ENCODE data around the gene SFTPA1.
"Not testable (repeated sequence)": the region's sequence is repeated elsewhere in the genome, so short reads cannot be mapped to it uniquely, and the experiment has no call there.

The SFTPA1 gene

DNA sequence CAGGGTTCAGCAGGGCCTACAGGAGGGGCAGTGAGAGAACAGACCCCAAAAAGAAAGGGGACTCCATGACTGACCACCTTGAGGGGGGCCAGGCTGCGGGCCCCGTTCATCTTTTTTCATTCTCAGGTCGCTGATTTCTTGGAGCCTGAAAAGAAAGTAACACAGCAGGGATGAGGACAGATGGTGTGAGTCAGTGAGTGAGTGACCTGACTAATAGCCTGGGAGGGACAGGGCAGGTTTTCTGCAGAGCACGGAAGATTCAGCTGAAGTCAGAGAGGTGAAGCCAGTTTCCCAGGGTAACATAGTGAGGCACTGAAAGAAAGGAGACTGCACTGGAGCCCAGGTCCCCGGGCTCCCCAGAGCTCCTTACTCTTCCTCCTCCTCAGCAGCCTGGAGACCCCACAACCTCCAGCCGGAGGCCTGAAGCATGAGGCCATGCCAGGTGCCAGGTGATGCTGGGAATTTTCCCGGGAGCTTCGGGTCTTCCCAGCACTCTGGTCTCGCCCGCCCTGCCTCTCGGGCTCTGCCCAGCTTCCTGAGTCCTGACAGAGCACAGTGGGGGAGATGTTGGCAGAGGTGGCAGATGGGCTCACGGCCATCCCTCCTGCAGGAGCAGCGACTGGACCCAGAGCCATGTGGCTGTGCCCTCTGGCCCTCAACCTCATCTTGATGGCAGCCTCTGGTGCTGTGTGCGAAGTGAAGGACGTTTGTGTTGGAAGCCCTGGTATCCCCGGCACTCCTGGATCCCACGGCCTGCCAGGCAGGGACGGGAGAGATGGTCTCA, 646 bp downstream of the SFTPA1 start:
- not testable (repeated sequence) for DNase-seq (ENCODE audit: low spot score)

DNA sequence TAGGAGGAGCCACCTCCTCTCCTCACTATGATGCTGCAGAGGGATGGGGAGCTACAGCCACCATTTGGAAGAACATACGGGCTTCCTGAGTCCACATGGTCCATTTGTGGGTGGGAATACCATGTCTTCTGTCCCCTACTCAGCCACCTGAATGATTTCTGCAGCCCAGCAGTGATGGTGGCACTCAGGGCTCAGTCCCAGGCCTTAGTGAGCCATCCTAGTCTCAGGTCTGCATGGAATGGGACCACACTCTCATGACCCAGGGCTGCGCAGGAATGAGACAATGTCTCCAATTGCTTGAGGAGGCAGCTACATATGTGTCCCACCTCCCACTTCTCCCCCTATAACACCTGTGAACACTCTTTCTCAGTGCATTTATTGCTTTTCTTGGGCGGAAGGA, 4.8 kb downstream of the SFTPA1 start:
- no peak for DNase-seq (ENCODE audit: low spot score)

DNA sequence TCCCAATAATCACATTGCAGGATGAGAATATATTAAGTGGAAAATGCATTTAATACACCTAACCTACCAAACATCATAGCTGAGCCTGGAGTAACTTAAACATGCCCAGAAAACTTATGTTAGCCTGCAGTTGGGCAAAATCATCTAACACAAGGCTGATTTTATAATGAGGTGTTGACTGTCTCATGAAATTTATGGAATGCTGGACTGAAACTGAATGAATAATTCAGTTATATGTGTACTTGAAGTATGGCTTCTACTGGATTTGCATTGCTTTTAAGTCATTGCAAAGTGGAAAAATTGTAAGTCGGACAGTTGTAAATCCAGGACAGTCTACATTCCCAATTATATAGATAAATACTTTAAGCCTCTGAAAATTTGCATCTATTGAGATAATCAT, 5.4 kb downstream of the SFTPA1 start:
- DNase-seq (ENCODE audit: low spot score) = no peak

DNA sequence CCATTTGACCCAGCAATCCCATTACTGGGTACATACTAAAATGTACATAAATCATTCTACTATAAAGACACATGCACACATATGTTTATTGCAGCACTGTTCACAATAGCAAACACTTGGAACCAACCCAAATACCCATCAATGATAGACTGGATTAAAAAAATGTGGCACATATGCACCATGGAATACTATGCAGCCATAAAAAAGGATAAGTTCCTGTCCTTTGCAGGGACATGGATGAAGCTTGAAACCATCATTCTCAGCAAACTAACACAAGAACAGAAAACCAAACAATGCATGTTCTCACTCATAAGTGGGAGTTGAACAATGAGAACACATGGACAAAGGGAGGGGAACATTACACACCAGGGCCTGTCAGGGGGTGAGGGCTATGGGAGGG, 12.9 kb downstream of the SFTPA1 start:
- not testable (repeated sequence) for DNase-seq (ENCODE audit: low spot score)

DNA sequence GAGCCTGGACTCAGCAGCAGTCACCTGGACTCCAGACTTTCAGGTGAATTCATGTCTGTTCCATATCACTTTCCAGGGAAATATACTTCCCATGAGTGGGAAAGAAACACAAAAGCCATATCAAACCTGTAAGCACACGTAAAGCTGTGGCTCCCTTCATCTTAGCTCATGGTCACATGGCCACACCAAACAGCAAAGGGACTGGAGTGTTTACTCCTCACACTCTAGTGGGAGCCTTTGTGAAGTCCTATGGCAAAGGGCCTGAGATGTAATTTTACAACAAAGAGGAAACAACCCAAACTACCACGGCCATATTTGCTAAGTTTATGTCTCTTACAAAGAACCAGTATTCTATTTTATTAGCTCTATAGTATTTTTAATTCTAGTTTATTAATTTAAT, 16.3 kb downstream of the SFTPA1 start:
- DNase-seq (ENCODE audit: low spot score) = no peak

DNA sequence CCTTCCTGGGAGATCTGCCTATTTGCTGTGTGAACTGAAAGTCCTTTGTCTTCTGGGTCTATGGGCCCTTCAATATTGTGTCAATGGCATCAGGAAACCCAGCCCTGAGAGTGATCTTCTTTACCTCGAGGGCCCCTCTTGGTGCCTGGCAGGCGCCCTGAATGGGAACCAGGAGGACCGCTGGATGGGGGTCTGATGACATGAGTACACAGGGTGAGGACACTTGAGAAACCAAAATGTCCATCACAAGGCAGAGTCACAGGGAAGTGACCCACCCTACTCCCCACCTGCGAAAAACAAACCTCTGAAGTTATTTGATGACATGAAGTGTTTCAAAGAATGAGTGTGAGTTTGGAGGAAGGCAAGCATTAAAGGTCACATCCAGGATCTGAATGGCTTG, 17.3 kb downstream of the SFTPA1 start:
- DNase-seq (ENCODE audit: low spot score) = no peak

DNA sequence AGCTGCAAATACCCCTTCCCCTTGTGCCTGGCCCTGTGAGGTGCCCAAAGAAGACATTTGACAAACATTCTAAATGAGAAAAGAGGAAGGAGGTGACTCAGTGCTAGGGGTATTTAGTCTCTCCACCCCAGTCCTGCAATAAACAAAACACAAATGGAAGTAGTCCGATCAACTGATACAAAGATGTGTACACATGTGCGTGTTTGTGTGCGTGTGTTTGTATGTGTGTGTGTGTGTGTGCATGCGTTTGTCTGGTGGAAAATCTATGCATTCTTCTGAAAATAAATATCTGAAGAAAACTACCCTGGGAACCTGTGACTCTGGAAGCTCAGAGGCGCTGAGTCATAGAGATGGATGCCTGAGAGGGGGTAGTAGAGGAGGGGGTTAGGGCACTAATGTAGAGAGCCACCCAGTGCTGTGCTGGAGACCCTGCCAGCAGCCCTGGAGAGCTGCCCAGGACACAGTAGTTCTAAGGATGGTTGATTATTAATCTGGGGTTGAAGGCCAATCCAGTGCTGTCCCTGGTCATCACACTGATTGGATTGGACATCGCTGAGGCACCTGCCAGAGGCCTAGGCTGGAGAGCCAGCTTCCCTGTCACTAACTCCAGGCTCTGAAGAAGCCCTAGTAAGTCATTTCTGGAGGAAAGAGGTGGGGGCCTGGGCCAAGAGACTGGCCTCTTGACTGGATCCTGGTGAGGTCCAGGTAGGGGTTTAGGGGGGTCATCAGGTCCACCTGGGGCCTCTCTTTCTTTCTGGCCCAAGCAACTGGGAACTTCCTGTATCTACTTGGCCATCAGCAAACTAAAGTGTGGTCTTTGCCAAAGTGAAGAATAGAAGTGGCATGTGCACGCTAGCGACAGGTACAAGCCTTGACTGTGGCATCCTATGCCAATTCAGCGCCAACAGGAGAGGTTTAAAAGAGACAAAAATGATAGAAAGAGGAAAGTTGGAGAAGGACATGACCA, 18.5 kb downstream of the SFTPA1 start:
- no peak for DNase-seq (ENCODE audit: low spot score)

DNA sequence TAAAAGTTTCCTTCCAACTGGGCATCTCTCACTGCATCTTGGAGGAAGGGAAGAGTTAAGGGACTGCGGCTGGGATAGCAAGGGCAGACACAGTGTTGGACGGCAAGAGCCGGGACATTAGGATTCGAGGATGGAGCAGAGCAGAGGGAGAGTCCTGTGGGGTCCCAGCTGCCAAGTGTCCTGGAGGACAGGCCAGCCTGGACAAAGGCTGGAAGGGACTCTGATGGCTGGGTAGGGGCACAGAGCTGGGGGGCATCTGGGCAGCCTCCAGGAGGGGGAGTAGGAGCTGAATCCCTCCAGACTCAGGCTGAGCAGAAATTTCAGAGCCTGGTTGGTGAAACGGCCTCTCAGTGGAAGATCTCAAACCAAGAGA, 19.2 kb downstream of the SFTPA1 start:
- DNase-seq (ENCODE audit: low spot score) = no peak

DNA sequence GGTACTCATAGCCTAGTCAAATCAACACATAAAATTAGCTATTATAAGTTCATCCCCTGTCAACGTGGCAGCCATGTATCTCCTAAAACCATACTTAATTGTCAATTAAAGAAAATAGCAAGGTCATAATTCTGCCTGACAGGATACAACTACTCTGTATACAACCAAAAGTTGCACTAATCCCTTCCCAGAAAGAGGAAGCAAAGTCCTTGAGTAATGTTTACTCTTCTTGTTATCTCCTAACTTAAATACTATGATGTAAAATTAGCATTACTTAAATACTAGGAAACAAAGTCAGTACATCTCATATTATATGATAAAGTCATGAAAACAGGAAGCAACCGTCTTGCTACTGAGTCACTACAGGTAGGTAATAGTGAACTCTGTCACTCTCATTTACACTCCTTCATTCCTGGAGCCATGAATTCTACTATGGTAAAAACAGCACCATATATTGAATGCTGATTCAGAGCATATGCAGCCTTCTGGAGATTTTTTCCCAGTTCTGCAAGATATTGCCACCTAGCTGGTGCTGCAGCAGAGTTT, 26.0 kb downstream of the SFTPA1 start:
- DNase-seq (ENCODE audit: low spot score) = not testable (repeated sequence)

DNA sequence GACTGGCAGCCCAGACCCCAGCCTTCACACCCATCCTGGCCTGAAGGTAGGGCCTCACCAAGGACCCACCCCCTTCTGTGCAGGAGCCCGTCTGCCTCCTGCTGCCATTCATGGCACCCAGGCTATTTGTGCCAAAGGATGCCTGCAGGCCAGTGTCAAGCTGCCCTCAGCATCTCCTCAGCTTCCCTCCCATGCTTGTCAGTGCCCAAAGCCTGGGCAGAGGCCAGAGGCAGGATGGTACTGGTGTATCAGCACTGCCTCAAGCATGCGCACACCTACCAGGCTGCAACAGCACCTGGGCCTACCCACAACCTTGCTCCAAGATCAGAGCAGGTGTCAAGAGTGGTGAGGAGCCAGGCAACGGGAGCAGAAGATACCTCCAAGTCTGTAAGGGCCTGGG, 27.6 kb downstream of the SFTPA1 start:
- DNase-seq (ENCODE audit: low spot score) = no peak

DNA sequence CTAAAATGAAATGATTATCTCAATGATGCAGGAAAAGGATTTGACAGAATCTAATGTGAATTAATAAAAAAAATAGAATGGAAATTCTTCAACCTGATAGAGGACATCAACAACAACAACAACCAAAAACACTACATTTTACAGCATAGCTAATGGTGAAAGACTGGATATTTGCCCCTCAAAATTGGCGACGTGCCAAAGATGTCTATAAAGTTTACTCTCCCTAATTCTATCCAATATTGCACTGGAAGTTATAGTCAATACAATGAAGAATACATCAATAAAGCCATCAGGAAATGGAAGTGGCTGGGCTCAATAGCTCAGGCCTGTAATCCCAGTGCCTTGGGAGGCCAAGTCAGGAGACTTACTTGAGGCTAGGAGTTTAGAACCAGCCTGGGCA, 42.0 kb downstream of the SFTPA1 start:
- not testable (repeated sequence) for DNase-seq (ENCODE audit: low spot score)

DNA sequence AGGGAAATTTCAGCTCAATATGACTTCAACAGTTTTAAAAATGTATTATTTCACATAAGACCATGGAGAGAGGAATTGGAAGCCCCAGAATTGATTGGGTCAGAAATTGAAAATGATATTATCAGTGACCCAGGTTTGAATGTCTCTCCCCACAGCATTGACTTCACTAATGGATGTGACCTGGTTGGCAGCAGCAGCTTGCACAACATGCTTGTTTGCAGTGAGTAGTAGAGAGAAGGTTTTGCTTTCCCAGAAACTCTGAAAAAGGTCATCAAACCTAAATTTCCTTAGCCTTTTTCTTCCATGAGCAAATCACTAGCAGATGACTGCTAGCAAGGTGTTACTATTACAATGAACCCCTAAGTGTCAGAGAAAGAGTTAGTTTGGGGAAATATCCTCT, 52.5 kb downstream of the SFTPA1 start:
- not testable (repeated sequence) for DNase-seq (ENCODE audit: low spot score)

DNA sequence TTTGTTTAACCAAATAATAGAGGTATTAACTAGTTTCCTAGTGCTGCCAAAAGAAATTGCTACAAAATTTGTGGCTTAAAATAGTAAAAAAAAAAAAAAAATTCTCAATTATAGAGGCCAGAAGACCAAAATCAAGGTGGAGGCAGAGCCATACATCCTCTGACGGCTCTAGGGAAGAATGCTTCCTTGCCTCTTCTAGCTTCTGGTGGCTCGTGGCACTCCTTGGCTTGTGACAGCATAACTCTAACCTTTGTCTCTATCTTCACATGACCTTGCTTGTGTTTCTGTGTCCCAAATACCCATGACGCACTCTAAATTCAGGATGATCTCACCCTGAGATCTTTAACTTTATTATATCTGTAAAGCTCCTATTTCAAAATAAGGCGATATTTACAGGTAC, 53.9 kb downstream of the SFTPA1 start:
- DNase-seq (ENCODE audit: low spot score) = not testable (repeated sequence)
